GM19438 (cell line): ENCODE results near the gene FRMD8.

Experiments
- ATAC-seq: cut with Tn5 transposase; IDR thresholded peaks from one replicate; pipeline ENCODE4 v1.9.1; 2021; ENCODE audit warnings: low read depth; ENCODE audit not compliant: unreplicated experiment

The FRMD8 gene

GRCh38 chr11:65392186-65392829 lies 5.9 kb downstream of the FRMD8 start:
- no peak for ATAC-seq

- ATAC-seq, result no peak
These were observed 6.5 kb downstream of the FRMD8 start for GRCh38 chr11:65392899-65393298.

- no peak for ATAC-seq
These were observed 7.2 kb downstream of the FRMD8 start for GRCh38 chr11:65393513-65394079.

GRCh38 chr11:65394125-65394536 lies 7.7 kb downstream of the FRMD8 start:
- no peak for ATAC-seq

- no peak for ATAC-seq
These were observed 9.6 kb downstream of the FRMD8 start for GRCh38 chr11:65395961-65396530.

GRCh38 chr11:65396769-65397745 lies 10.6 kb downstream of the FRMD8 start:
- no peak for ATAC-seq

GRCh38 chr11:65398362-65398910 lies 12.0 kb downstream of the FRMD8 start:
- no peak for ATAC-seq

GRCh38 chr11:65399249-65399648 lies 12.8 kb downstream of the FRMD8 start:
- ATAC-seq, result no peak

- ATAC-seq, result no peak
These were observed 13.4 kb downstream of the FRMD8 start for GRCh38 chr11:65399845-65400244.

GRCh38 chr11:65400307-65401072 lies 14.1 kb downstream of the FRMD8 start:
- no peak for ATAC-seq

- no peak for ATAC-seq
These were observed 14.8 kb downstream of the FRMD8 start for GRCh38 chr11:65401073-65401802.

GRCh38 chr11:65401803-65402248 lies 15.4 kb downstream of the FRMD8 start:
- no peak for ATAC-seq

GRCh38 chr11:65402790-65403189 lies 16.4 kb downstream of the FRMD8 start:
- ATAC-seq, result no peak

GRCh38 chr11:65403607-65404121 lies 17.2 kb downstream of the FRMD8 start:
- no peak for ATAC-seq

GRCh38 chr11:65404210-65404609 lies 17.8 kb downstream of the FRMD8 start:
- no peak for ATAC-seq

- ATAC-seq, result no peak
These were observed 18.4 kb downstream of the FRMD8 start for GRCh38 chr11:65404638-65405339.

- no peak for ATAC-seq
These were observed 24.7 kb downstream of the FRMD8 start for GRCh38 chr11:65410936-65411680.

- ATAC-seq, result no peak
These were observed 25.2 kb downstream of the FRMD8 start for GRCh38 chr11:65411681-65412070.
